HFF-Myc (cell line): Measurements from ENCODE around the gene TMEM86A.

Experiments
- DNase-seq: peaks from one replicate; pipeline ENCODE4 v3.0.0-alpha.2; 2011; ENCODE audit warnings: low read depth; ENCODE audit errors: extremely low read depth
- H3K4me3 ChIP-seq: replicated peaks from 2 replicates; pipeline ENCODE4 v1.5.1; 2011; ENCODE audit warnings: low read depth, mild to moderate bottlenecking, control low read depth, low read length
- TF ChIP-seq, protein P1 (sequence below): IDR thresholded peaks from 2 replicates; pipeline ENCODE4 v1.5.1; 2012; ENCODE audit warnings: mild to moderate bottlenecking, low read depth, low read length, control low read depth; ENCODE audit errors: missing control alignments

The TMEM86A gene

DNA sequence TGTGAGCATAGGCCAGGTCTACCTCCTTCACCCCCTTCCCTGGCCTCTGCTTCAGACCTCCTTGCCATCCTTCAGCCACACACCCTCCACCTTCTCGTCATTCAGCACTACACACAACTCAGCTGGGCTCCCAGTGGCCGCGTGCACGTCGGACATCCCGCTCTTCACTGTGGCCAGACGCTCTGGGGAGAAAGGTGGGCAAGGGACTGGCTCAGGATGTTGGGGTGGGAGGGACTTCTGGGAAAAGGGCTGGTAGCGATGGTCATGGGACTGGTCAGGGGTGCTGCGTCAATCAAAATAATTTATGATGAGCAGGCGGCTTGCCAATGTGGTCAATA, 15.8 kb downstream of the TMEM86A start:
- no peak overlapping the region for H3K4me3 ChIP-seq
- TF ChIP-seq, protein P1, sequence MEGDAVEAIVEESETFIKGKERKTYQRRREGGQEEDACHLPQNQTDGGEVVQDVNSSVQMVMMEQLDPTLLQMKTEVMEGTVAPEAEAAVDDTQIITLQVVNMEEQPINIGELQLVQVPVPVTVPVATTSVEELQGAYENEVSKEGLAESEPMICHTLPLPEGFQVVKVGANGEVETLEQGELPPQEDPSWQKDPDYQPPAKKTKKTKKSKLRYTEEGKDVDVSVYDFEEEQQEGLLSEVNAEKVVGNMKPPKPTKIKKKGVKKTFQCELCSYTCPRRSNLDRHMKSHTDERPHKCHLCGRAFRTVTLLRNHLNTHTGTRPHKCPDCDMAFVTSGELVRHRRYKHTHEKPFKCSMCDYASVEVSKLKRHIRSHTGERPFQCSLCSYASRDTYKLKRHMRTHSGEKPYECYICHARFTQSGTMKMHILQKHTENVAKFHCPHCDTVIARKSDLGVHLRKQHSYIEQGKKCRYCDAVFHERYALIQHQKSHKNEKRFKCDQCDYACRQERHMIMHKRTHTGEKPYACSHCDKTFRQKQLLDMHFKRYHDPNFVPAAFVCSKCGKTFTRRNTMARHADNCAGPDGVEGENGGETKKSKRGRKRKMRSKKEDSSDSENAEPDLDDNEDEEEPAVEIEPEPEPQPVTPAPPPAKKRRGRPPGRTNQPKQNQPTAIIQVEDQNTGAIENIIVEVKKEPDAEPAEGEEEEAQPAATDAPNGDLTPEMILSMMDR = no peak
- no peak for DNase-seq

DNA sequence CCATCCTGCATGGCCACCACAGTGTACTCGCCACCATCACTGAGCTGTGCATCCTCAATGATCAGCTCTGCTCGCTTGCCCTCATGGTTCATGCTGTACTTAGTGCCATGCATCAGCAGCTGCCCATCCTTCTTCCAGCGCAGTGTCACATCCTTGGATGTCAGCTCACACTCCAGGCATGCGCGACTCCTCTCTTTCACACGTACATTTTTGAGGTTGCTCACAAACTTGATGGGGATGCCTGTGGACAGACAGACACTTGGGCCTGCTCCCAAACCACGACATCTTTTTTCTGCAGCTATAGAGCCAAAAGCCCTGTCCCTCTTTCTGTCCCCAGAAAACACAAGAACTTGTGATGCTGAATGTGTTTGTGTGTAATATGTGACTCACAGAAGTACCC, 16.9 kb downstream of the TMEM86A start:
- TF ChIP-seq, protein P1 = no peak
- no peak for DNase-seq
- H3K4me3 ChIP-seq = no peak overlapping the region

DNA sequence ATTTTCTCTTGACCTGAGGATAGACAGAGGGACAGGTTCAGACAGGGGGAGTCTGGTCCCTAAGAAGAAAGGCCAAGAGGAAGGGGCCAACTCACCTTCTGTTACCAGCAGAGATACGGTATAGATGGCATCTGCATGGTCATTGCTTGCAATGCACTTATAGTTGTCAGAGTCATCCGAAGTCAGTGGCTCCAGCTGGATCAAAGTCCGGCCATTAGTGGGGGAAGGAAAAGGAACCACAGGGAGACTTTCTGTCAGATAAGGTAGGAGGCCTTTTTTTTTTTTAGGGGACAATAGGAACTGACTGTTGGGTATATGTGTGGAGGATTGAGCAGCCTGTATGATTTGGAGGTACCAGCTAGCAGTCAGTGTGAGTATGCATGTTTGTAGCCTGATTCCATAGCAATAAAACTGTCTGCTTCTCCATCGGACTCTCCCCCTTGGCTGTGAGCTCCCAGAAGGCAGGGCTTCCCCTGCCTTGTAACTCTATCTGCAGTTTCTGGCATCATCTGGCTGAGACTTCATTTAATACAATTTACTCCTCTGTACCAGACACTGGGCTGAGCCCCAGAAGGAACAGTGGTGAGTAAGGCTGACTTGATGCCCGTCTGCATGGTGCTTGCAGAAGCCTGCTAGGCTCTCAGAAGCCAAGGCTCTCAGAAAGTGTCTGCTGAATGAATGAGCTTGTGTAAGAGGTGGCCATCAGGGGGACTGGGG, 21.7 kb downstream of the TMEM86A start:
- H3K4me3 ChIP-seq = no peak overlapping the region
- DNase-seq = no peak
- TF ChIP-seq, protein P1 = no peak

DNA sequence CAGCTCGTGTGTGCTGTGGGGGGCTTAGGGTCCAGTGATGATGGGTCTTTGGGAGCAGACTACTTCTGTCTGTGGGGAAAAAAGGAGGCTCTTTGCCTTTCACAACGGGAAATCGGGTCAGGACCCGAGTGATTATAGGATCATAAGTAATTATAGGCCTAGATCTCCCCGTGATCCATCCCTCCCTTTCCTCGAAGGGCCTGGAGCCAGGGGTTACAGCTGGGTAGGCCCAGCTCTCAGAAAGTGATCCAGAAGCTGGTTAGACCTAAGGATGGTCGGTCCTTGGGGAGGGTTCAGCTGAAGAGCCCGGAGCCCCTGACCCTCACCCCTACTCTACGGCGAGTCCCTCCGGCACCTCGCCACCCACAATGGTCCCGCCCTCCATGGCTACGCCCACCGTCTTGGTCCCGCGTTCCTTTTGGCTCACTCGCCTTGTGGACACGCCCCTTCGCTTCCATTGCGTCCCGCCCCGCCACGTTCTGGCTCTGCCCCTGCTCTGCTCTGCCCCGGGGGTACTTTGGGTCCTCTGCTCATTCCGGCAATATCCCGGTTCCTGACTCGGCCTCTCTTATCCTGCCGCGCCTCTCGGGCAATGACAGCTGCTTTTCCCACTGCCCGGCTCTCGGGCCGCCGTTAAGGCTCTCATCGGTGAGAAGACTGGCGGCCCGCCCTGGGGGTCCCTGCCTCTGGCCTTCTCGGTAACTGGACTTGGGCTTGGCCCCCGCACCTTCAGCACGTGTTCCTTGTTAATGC, 22.4 kb downstream of the TMEM86A start:
- TF ChIP-seq, protein P1 = no peak
- DNase-seq = peak; percentile 32
- H3K4me3 ChIP-seq = peak overlapping the region; percentile 52

DNA sequence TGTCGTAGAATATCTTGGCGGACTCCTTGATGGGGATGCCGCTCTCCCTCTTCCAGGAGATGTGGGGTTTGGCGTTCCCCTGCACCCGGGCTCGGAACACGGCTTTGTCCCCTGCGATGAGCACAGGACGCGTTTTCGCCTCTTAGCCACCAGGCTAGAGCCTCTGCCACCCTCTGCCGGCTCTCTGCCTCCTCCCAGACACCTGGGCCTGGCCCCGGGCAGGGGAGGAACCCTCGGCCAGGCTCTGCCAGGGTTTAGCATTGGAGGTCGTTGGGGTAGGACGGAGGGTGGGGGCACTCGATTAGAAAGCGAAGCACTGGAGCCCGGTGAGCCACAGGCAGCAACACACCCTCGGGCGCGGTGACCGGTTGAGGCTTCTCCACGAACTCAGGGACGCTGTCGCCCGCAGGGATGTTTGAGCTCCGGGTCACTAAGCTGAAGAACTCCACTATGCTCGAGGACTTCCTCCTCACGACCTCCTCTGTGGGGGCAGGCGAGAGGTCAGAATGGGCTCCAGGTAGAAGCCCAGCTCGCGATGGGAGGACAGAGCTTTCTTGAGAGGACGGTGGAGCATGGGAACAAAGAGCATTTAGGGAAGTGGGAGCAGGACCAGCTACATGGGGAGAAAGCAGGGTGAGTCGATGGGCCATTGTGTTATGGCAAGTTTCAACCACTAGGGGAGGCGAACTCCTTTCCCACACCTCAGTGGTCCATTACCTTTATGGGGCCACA, 23.1 kb downstream of the TMEM86A start:
- peak overlapping the region; percentile 52 for H3K4me3 ChIP-seq
- TF ChIP-seq, protein P1 = peak; percentile 80
- DNase-seq = peak; percentile 27

DNA sequence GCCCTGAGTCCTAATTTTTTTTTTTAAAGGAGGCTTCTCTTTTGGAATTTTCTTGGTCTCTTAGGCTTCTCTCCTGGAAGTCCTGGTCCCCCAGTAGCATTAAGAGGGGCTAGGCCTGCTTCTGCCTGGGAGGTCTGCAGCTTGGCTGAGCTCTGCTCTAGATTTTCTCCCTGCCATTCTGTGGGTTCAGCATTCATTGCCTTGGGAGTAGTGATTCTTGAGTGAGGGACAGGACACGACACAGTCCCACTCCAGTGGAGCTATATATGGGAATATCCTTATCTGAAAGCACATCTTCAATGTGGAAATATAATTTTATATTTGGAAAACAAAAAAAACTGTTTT, 23.7 kb downstream of the TMEM86A start:
- no peak for DNase-seq
- TF ChIP-seq, protein P1 = no peak
- H3K4me3 ChIP-seq = peak overlapping the region; percentile 52
